Anterior cingulate cortex (tissue), 58 donors: ENCODE data around the gene CRYBG1.

ENCODE experiments used
- DNase-seq, 58 donors: peaks; one replicate each; lab custom pipeline; 2025; lab: John Stamatoyannopoulos, UW

The CRYBG1 gene

DNA sequence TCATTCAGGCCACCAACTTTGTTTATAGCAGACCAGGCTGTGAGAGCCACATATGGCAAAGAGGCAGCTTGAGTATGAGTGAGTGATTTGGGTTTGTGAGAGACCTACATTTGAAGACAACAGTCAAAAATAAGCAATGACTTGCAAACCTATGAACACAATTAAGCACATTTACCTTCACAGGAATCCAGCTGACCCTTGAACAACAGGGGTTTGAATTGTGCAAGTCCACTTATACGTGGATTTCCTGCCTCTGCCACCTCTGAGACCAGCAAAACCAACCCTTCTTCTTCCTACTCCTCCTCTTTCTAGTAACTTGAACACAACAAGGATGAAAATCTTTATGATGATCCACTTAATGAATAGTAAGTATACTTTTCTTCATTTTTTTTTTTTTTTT, 258.7 kb downstream of the CRYBG1 start:
- DNase-seq: no peak

DNA sequence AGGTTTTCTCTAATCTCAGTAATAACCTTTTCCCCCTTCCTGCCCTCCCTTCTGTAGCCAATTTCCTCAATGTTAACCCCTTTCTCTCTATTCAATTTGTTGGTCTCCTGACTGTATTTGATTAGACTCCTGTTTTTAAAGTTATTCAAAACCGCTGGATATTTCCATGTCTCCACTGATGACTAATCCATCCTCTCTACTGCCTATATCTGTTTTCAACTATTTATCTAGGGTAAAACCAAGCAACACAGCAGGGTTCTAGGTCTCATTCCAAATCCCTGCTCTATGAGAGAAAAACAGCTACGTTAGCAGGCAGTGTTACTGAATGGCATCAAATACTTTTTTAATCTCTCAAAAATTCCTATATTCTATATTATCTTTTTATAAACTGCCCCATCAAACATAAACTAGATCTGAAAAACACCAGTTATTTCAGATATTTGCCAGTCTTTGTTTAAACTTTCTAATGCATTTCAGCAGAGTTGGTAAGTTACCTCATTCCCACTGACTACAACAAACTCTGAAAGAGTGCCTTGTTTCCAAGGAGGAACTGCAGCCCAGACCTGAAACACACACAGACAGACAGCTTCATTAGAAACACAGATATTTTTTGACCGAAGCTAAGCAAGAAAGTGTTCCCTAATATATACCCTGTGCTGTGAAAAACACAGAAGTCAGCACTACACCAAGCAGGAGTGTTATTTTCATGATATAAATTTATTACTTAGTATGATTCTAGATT, 260.6 kb downstream of the CRYBG1 start:
- no peak for DNase-seq
